Gastrocnemius medialis (tissue), 4 donors: ENCODE measurements around the gene TPRA1. TPM values are rescaled to one million over a fixed set of nuclear protein-coding genes. Genes with fewer than 3 reads are reported as not detected.

Source experiments
- ATAC-seq, 2 donors: fragments of 150-250 bp; one replicate each; pipeline ENCODE4 v1.9.1; 2016
- DNase-seq, 2 donors: peaks; one replicate each; pipeline ENCODE4 v3.0.0-alpha.2; 2019
- H3K27ac ChIP-seq, 4 donors: fragments of 200-600 bp; sonication (generic); 1 replicate in 1 of 4; 2 replicates in 3 of 4; pipeline ENCODE4 v1.5.1; 2016 to 2018; ENCODE audit warnings: mild to moderate bottlenecking in 2 of 4, moderate library complexity in 1 of 4
- H3K27me3 ChIP-seq, 3 donors: fragments of 200-600 bp; sonication (generic) in 2 of 3; 1 replicate in 1 of 3; 2 replicates in 2 of 3; pipeline versions ENCODE4 v1.5.1 to v1.6.0; 2016 to 2019; ENCODE audit warnings: mild to moderate bottlenecking in 1 of 3, moderate library complexity in 1 of 3
- H3K36me3 ChIP-seq, 2 donors: fragments of 200-600 bp; sonication (generic) in 1 of 2; one replicate each; pipeline ENCODE4 v1.5.1; 2017 to 2018
- H3K4me1 ChIP-seq, 2 donors: fragments of 200-600 bp; sonication (generic) in 1 of 2; one replicate each; pipeline ENCODE4 v1.5.1; 2016 to 2017; ENCODE audit warnings: mild to moderate bottlenecking in 2 of 2
- H3K4me3 ChIP-seq, 4 donors: fragments of 200-600 bp; sonication (generic) in 3 of 4; 1 replicate in 1 of 4; 2 replicates in 3 of 4; pipeline ENCODE4 v1.5.1; 2016 to 2019; ENCODE audit warnings: mild to moderate bottlenecking in 2 of 4
- H3K9me3 ChIP-seq, 3 donors: fragments of 200-600 bp; sonication (generic) in 2 of 3; 1 replicate in 1 of 3; 2 replicates in 2 of 3; pipeline ENCODE4 v1.5.1; 2016 to 2019
- CTCF ChIP-seq, 5 experiments: fragments of 450-650 bp in 3 of 5; fragments of 200-600 bp in 2 of 5; sonication (generic) in 2 of 5; IDR thresholded peaks in 4 of 5; conservative IDR thresholded peaks in 1 of 5; 1 replicate in 4 of 5; 2 replicates in 1 of 5; pipeline ENCODE4 v1.5.1; 2016 to 2019; ENCODE audit warnings: antibody characterized with exemption in 5 of 5, mild to moderate bottlenecking in 3 of 5, moderate library complexity in 3 of 5
- POLR2A ChIP-seq, 2 donors: fragments of 450-650 bp; IDR thresholded peaks; one replicate each; pipeline ENCODE4 v1.6.1; 2017; ENCODE audit warnings: antibody characterized with exemption in 2 of 2, mild to moderate bottlenecking in 2 of 2, moderate library complexity in 2 of 2
- in situ Hi-C, 4 donors: fragments of 200-750 bp; cut with MboI; loops; one replicate each; pipeline versions ENCODE4 v1.15.0 to v1.8.0; 2017; ENCODE audit warnings: low sequenced_read_pairs in 4 of 4
- intact Hi-C: fragments of 100-400 bp; cut with DNase I; formaldehyde crosslinking; loops from one replicate; pipeline ENCODE4 v1.15.1; 2023; ENCODE audit warnings: low total_unique reads
- total RNA-seq, 4 donors: library from RNA; depleted of rRNA; stranded (reverse); fragments of >200 nt; gene quantifications; one replicate each; pipeline versions ENCODE4 v1.1.0 to v1.2.3, GENCODE V29; 2016

Gene TPRA1
- total RNA-seq, 4 donors from 2014 or later: 29.2 to 42.1 (median 31.1) TPM

GRCh38 chr3:127588806-127589577 is 1.5 kb downstream of the TPRA1 start:
- ATAC-seq (no peak), DNase-seq (no peak)
- intact Hi-C loops (no loop called here), in situ Hi-C loops (no loop called here)
- Histone ChIP-seq H3K4me3 (peak overlapping the region; percentile 71 to 92 (median 76)), H3K27me3 (no peaks in the 10 kb centered on the region), H3K9me3 (no peaks in the 10 kb centered on the region), H3K4me1 (peaks cover 30 to 46% of the 10 kb centered on the region in 2 donors), H3K36me3 (no peaks in the 10 kb centered on the region), H3K27ac (peak overlapping the region; percentile 88 to 96 (median 92))
- no peak for TF ChIP-seq POLR2A (IDR thresholded peaks at IDR 0.05)
- TF ChIP-seq CTCF (IDR thresholded peaks at IDR 0.05 in 4 of 5, conservative IDR thresholded peaks at IDR 0.05 in 1 of 5): no peak

- intact Hi-C loops: no loop called here
- Histone ChIP-seq H3K4me1 (peaks cover 30 to 46% of the 10 kb centered on the region in 2 donors), H3K27ac (no peak overlapping the region), H3K4me3 (no peak overlapping the region), H3K9me3 (no peaks in the 10 kb centered on the region), H3K36me3 (no peaks in the 10 kb centered on the region), H3K27me3 (no peaks in the 10 kb centered on the region)
- DNase-seq (no peak), ATAC-seq (no peak)
- in situ Hi-C loops: no loop called here
- no peak for TF ChIP-seq CTCF (IDR thresholded peaks at IDR 0.05 in 4 of 5, conservative IDR thresholded peaks at IDR 0.05 in 1 of 5)
- TF ChIP-seq POLR2A (IDR thresholded peaks at IDR 0.05): no peak
Measured at GRCh38 chr3:127587876-127588275, 2.7 kb downstream of the TPRA1 start.

- no peak overlapping the region for H3K27ac ChIP-seq
- peaks cover 23 to 40% of the 10 kb centered on the region in 2 donors for H3K4me1 ChIP-seq
- no peak for TF ChIP-seq CTCF (IDR thresholded peaks at IDR 0.05 in 4 of 5, conservative IDR thresholded peaks at IDR 0.05 in 1 of 5)
- TF ChIP-seq POLR2A (IDR thresholded peaks at IDR 0.05): no peak
- H3K27me3 ChIP-seq: no peaks in the 10 kb centered on the region
- no peak for ATAC-seq
- H3K9me3 ChIP-seq: no peaks in the 10 kb centered on the region
- H3K36me3 ChIP-seq: no peaks in the 10 kb centered on the region
- intact Hi-C loops: no loop called here
- no peak for DNase-seq
- no peak overlapping the region for H3K4me3 ChIP-seq
- in situ Hi-C loops: no loop called here
Measured at GRCh38 chr3:127585813-127586413, 4.6 kb downstream of the TPRA1 start.

GRCh38 chr3:127585163-127585812 is 5.2 kb downstream of the TPRA1 start:
- H3K4me1 ChIP-seq: peaks cover 23 to 40% of the 10 kb centered on the region in 2 donors
- DNase-seq: no peak
- in situ Hi-C loops (no loop called here), intact Hi-C loops (no loop called here)
- H3K27me3 ChIP-seq: no peaks in the 10 kb centered on the region
- ATAC-seq: no peak
- no peaks in the 10 kb centered on the region for H3K9me3 ChIP-seq
- no peak overlapping the region for H3K4me3 ChIP-seq
- no peaks in the 10 kb centered on the region for H3K36me3 ChIP-seq
- TF ChIP-seq POLR2A (IDR thresholded peaks at IDR 0.05) (no peak), CTCF (IDR thresholded peaks at IDR 0.05 in 4 of 5, conservative IDR thresholded peaks at IDR 0.05 in 1 of 5) (no peak)
- H3K27ac ChIP-seq: peak overlapping the region in 1 of 4 donors; percentile 9
